ENCODE results near the gene TRIM40. TPM values are rescaled to one million over a fixed set of nuclear protein-coding genes. Genes with fewer than 3 reads are reported as not detected.

The TRIM40 gene
- total and polyA plus RNA-seq, 8 donors: not detected

- intact Hi-C loops (cut with DNase I; ENCODE audit: low total_unique reads): no loop called here
- WGBS, 5 donors: 51 to 59% (median 57%) methylated on average over 3 of the region's 3 CpGs
Measured at GRCh38 chr6:30149234-30149633, 13.3 kb downstream of the TRIM40 start.

DNA sequence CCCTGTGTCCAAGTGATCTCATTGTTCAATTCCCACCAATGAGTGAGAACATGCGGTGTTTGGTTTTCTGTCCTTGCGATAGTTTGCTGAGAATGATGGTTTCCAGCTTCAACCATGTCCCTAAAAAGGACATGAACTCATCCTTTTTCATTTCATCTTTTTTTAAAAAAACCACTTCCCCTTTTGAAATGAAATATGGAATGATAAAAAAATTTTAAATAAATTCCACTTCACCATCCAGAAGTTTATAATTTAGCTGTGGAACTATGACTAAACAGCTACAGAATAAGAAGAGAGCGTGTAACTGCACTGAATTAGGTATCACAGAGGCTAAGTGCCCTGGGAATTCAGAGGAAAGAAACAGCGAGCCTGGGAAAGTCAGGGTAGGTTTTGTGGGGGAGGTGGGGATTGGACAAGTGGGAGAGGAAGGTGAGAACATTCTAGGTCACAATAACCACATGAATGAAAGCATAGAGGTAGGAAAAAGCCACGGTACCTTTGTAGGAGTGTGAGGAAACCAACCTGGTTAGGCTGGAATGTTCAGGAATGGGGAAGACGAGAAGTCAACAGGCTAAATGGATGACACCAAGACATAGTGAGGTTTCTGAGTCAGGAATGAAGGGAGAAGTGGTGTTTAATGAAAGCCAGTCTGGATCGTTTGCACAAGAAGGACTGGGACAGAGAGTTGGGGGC lies 14.1 kb downstream of the TRIM40 start:
- Histone ChIP-seq H3K27me3 (peaks cover 0 to 58% (median 0%) of the 10 kb centered on the region in 3 donors), H3K9me3 (no peaks in the 10 kb centered on the region), H3K4me1 (no peaks in the 10 kb centered on the region), H3K36me3 (no peaks in the 10 kb centered on the region), H3K4me3 (no peak overlapping the region), H3K27ac (no peak overlapping the region)
- intact Hi-C loops (cut with DNase I; ENCODE audit: low total_unique reads): no loop called here
- TF ChIP-seq POLR2AphosphoS5 (IDR thresholded peaks at IDR 0.05): no peak
- TF ChIP-seq EP300 (IDR thresholded peaks at IDR 0.05): no peak
- TF ChIP-seq, protein P1, sequence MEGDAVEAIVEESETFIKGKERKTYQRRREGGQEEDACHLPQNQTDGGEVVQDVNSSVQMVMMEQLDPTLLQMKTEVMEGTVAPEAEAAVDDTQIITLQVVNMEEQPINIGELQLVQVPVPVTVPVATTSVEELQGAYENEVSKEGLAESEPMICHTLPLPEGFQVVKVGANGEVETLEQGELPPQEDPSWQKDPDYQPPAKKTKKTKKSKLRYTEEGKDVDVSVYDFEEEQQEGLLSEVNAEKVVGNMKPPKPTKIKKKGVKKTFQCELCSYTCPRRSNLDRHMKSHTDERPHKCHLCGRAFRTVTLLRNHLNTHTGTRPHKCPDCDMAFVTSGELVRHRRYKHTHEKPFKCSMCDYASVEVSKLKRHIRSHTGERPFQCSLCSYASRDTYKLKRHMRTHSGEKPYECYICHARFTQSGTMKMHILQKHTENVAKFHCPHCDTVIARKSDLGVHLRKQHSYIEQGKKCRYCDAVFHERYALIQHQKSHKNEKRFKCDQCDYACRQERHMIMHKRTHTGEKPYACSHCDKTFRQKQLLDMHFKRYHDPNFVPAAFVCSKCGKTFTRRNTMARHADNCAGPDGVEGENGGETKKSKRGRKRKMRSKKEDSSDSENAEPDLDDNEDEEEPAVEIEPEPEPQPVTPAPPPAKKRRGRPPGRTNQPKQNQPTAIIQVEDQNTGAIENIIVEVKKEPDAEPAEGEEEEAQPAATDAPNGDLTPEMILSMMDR (IDR thresholded peaks at IDR 0.05): no peak
- no peak for TF ChIP-seq POLR2A (IDR thresholded peaks at IDR 0.05)
- no peak for DNase-seq
- WGBS, 5 donors: 61 to 70% (median 67%) methylated on average over 7 of the region's 7 CpGs

More at GRCh38 chr6:30149234-30149633, 13.3 kb downstream of the TRIM40 start:
- peaks cover 0 to 58% (median 0%) of the 10 kb centered on the region in 3 donors for H3K27me3 ChIP-seq
- no peaks in the 10 kb centered on the region for H3K4me1 ChIP-seq
- no peak overlapping the region for H3K27ac ChIP-seq
- no peaks in the 10 kb centered on the region for H3K36me3 ChIP-seq
- no peak for TF ChIP-seq POLR2A (IDR thresholded peaks at IDR 0.05)
- TF ChIP-seq POLR2AphosphoS5 (IDR thresholded peaks at IDR 0.05): no peak
- TF ChIP-seq, protein P1 (IDR thresholded peaks at IDR 0.05): no peak
- TF ChIP-seq EP300 (IDR thresholded peaks at IDR 0.05): no peak
- DNase-seq: no peak
- no peaks in the 10 kb centered on the region for H3K9me3 ChIP-seq
- no peak overlapping the region for H3K4me3 ChIP-seq

DNA sequence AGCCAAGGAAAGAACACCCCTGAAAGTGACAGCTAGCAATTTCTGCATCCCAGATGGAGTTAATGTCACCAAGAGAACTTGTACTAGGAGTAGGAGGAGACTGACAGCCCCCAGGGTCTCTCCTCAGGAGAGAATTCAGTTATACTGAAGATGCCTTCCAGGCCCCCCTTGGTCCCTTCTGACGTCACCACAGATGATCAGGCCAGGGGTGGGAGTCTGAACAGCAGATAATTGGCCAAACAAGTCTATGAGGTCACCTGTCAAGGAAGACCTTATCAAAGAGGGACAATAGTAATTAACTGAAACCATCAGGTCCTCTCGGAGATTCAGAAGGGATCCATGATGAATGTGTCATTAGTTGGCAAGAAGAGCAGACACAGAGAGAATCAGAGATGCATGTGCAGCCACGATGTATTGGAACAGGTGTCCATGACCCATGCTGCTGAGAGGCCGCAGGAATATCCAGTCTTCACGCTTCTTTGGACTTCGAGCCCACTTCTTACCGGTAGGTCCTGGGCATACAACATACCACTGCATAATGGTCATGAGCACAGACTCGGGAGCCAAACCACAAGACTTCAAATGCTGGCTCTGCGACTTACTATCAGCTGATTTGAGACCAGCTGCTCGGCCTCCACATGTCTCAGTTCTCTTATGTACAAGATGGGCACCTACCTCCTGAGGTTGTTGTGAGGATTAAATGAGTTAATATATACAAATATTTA lies 14.9 kb downstream of the TRIM40 start:
- no peak overlapping the region for H3K27ac ChIP-seq
- no peaks in the 10 kb centered on the region for H3K4me1 ChIP-seq
- DNase-seq: no peak
- no peak overlapping the region for H3K4me3 ChIP-seq
- no peaks in the 10 kb centered on the region for H3K36me3 ChIP-seq
- H3K27me3 ChIP-seq: peaks cover 0 to 56% (median 0%) of the 10 kb centered on the region in 3 donors
- H3K9me3 ChIP-seq: no peaks in the 10 kb centered on the region
- WGBS, 5 donors: 76 to 86% (median 82%) methylated on average over 10 of the region's 10 CpGs
- TF ChIP-seq EP300 (IDR thresholded peaks at IDR 0.05): no peak
- TF ChIP-seq POLR2AphosphoS5 (IDR thresholded peaks at IDR 0.05): no peak
- TF ChIP-seq POLR2A (IDR thresholded peaks at IDR 0.05): no peak
- intact Hi-C loops (cut with DNase I; ENCODE audit: low total_unique reads): no loop called here

DNA sequence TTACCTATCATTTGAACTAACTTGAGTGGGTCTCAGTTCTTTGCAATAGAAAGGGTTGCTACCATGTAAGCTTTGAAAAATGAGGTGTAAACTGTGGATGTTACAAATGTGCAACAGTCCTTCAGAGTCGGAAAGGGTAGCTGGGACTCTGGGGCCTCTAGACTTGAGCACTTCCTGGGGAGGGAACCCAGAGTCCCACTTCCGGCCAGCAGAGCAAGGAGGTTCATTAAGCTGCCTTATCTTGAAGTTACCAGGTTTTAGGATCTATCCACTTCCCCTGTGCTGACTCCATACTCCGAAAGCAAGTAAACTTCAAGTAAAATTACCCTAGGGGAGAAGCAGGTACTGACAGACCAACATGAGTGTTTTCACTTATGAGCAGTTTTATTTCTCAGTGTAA lies 15.6 kb downstream of the TRIM40 start:
- H3K9me3 ChIP-seq: no peaks in the 10 kb centered on the region
- no peak overlapping the region for H3K4me3 ChIP-seq
- intact Hi-C loops (cut with DNase I; ENCODE audit: low total_unique reads): no loop called here
- H3K27me3 ChIP-seq: peaks cover 0 to 58% (median 0%) of the 10 kb centered on the region in 3 donors
- 48 to 71% (median 63%) methylated on average over 3 of the region's 3 CpGs for WGBS, 5 donors
- DNase-seq: no peak
- no peaks in the 10 kb centered on the region for H3K36me3 ChIP-seq
- H3K4me1 ChIP-seq: peaks cover 0 to 6% (median 0%) of the 10 kb centered on the region in 4 donors
- TF ChIP-seq, protein P1 (IDR thresholded peaks at IDR 0.05): no peak
- TF ChIP-seq POLR2AphosphoS5 (IDR thresholded peaks at IDR 0.05): no peak
- no peak overlapping the region for H3K27ac ChIP-seq
